GM10266 (cell line): ENCODE results near the gene HAUS6.
"Not testable (repeated sequence)": the region's sequence is repeated elsewhere in the genome, so short reads cannot be mapped to it uniquely, and the experiment has no call there.

ENCODE experiments used
- DNase-seq: peaks from one replicate; pipeline ENCODE4 v3.0.0; 2012; ENCODE audit errors: extremely low spot score
- TF ChIP-seq, protein P1 (sequence below): IDR thresholded peaks from 2 replicates; pipeline ENCODE4 v1.5.1; 2012; ENCODE audit warnings: mild to moderate bottlenecking, low read depth; ENCODE audit not compliant: control insufficient read depth, insufficient read depth; ENCODE audit errors: missing control alignments

Gene HAUS6

DNA sequence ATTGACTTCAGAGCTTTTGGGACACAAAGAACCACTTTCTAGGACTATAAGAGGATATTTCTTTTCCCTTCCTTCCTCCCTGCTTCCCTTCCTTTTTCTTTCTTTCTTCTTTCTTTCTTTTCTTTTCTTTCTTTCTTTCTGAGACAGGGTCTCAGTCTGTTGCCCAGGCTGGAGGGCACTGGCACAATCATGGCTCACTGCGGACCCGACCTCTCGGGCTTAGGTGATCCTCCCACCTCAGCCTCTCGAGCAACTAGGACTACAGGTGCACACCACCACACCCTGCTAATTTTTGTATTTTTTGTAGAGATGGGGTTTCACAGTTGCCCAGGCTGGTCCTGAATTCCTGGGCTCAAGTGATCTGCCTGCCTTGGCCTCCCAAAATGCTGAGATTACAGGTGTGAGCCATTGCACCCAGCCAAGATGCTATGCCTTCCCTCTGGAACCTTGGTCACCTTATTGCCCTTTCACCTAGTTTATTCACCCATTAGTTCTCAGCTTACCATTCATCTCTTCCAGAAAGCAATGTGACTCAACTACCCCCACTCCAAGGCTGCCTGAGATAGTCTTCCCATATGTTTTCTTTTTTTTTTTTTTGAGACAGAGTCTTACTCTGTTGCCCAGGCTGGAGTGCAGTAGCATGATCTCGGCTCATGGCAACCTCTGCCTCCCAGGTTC lies 14.5 kb upstream of the HAUS6 start:
- TF ChIP-seq, protein P1, sequence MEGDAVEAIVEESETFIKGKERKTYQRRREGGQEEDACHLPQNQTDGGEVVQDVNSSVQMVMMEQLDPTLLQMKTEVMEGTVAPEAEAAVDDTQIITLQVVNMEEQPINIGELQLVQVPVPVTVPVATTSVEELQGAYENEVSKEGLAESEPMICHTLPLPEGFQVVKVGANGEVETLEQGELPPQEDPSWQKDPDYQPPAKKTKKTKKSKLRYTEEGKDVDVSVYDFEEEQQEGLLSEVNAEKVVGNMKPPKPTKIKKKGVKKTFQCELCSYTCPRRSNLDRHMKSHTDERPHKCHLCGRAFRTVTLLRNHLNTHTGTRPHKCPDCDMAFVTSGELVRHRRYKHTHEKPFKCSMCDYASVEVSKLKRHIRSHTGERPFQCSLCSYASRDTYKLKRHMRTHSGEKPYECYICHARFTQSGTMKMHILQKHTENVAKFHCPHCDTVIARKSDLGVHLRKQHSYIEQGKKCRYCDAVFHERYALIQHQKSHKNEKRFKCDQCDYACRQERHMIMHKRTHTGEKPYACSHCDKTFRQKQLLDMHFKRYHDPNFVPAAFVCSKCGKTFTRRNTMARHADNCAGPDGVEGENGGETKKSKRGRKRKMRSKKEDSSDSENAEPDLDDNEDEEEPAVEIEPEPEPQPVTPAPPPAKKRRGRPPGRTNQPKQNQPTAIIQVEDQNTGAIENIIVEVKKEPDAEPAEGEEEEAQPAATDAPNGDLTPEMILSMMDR = no peak
- no peak for DNase-seq

DNA sequence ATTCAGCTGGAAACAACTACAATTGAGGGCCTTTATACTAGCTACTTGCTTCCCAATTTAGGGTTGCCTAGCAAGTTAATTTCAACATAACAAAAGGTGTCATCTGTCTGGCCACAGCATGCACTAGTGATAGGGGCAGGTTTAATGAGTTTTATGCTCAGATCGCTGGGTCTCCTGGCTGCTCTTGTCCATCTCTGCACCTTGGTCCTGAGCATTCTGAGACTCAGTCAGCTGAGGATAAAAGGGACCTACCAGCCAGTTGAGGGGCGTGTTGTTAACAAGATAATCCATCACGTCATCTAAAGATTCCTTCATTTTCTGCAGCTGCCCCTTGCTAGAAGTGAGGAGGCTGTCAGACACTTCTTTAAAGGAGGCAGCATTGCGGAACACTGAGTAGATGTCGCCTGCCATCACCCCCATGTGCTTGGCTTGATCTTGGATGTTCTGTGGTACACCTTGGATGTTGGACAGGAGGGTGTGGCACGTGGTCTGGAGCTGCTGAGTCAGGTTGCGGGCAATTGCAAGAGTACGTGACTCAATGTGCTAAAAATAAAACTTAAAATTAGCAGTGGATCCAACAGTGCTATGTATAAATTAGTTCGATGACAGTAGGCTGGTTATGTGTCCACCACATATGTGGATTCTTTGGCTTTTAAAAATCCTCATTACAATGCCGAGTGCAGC lies 13.5 kb upstream of the HAUS6 start:
- no peak for DNase-seq
- TF ChIP-seq, protein P1 = no peak

DNA sequence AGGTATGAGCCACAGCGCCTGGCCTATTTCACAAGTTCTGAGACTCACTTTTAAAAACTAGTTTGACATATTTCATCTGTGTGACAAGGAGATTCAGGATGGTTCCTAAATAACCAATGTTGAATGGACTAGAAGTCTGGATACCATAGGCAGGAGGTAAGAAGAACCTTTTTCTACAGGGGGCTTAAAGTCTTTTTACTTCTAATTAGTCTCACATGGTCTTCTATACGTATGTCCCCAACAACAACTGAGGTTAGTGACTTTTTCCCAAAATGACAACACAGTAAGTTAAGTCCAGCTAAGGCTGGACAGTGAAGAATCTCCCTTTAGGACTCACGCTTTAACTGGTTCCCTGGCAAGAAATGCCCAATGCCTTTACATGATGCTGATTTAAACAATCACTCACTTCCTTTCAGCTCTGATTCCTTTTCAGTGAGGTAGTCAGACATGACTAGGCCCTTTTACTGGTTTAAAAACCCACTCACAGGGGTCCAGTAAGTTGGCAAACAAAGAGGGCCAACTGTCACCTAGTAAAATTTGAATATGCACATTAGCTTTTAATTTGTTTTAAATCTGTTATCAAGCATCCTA lies 12.1 kb upstream of the HAUS6 start:
- TF ChIP-seq, protein P1 = no peak
- DNase-seq = no peak

DNA sequence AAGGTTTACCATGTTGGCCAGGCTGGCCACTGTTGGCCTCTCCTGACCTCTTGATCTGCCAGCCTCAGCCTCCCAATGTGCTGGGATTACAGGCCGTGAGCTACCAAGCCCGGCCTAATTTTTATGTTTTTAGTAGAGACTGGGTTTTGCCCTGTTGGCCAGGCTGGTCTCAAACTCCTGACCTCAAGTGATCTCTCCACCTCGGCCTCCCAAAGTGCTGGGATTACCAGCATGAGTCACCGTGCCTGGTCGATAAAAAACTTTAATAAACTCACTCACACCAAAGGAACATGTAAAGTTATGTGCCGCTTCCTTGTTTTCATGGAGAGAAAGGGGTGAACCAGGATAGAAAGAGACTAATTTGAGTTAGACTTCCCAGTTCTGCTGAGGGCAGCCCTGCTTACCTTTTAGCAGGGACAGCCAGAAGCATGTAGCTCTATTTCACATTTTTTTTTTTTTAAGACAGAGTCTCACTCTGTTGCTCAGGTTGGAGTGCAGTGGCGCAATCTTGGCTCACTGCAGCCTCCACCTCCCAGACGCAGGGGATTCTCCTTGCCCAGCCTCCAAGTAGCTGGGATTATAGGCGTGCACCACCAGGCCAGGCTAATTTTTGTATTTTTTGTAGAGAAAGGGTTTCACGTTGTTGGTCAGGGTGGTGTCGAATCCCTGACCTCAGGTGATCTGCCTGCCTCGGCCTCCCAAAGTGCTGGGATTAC lies 11.4 kb upstream of the HAUS6 start:
- TF ChIP-seq, protein P1 = no peak
- no peak for DNase-seq

DNA sequence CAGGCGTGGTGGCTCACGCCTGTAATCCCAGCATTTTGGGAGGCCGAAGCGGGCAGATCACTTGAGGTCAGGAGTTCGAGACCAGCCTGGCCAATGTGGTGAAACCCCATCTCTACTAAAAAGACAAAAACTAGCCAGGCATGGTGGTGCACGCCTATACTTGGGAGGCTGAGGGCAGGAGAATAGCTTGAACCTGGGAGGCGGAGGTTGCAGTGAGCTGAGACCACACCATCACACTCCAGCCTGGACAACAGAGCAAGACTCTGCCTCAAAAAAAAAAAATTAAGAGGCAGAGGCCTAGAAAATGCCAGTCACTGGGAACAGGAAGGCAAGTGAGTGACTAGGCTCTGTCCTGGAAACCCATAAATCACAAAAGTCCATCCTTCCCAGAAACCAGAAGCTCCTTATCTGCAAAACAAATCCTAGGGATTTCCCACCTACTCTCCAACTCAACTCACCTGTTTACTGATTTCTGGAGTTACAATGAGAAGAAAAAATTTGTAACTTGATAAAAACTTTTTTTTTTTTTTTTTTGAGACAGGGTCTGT lies 10.4 kb upstream of the HAUS6 start:
- not testable (repeated sequence) for DNase-seq

DNA sequence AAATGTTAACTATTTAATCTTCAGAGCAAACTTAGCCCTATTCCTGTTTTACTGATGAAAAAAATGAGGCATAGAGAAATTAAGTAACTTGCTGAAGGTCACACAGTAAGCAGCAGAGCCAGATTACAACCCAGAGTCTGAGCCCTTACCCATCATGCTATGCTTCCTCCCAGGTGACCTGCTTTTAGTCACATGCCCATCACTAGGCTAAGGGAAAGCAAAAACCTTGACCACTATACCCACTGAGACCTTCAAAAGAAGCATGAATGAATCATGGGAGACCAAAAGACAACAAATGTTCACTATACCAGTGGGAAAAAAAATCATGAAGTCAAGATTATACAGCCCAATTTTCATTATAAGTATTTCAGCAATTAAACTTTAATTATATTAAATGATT lies 5.3 kb upstream of the HAUS6 start:
- TF ChIP-seq, protein P1 = no peak
- no peak for DNase-seq

DNA sequence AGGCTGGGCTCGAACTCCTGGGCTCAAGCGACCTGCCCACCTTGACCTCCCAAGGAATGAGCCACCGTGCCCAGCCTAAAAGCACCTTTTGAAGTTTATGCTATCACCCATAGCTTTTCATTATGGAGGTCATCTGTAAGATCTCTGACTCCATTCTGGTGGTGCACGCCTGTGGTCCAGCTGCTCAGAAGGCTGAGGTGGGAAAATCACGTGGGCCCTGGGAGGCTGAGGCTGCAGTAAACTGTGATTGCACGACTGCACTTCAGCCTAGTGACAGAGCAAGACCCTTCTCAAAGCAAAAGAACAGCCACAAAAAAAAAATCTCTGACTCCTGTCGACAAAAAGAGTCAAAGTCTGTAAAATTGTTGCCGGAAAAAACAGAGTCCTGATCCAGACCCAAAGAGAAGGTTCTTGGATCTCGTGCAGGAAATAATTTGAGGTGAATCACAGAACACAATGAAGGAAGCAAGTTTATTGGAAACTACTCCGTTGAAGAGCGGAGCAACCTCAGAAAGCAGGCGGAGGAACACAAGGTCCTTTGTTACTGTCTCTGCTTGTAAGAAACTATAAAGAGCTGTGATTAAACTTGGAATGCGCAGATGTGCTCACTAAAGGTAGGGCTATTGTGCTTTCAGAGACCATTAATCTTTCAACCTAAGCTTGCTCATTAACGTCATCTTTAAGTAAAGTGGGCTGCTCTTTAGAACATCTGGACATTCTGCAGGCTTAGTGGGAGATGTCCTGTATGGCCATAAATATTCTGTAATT lies 2.0 kb upstream of the HAUS6 start:
- no peak for DNase-seq
- TF ChIP-seq, protein P1 = no peak
